ENCODE results near the gene PAPPA. TPM values are rescaled to one million over a fixed set of nuclear protein-coding genes. Genes with fewer than 3 reads are reported as not detected.

The PAPPA gene
- total RNA-seq, 4 donors from 2014 or later, result 2.1 to 5.0 (median 3.7) TPM

GRCh38 chr9:116282597-116282996 lies 129.0 kb downstream of the PAPPA start:
- Histone ChIP-seq H3K27me3 (peaks cover 0 to 6% (median 0%) of the 10 kb centered on the region in 4 donors), H3K9me3 (no peaks in the 10 kb centered on the region), H3K4me3 (no peak overlapping the region), H3K27ac (replicated peaks in 1 of 4) (no peak overlapping the region), H3K4me1 (no peaks in the 10 kb centered on the region), H3K36me3 (no peaks in the 10 kb centered on the region)
- 77% methylated on average over 1 of the region's 1 CpG for WGBS
- intact Hi-C loops (cut with DNase I), result no loop called here
- no peak for DNase-seq (ENCODE audit: extremely low spot score)
- TF ChIP-seq POLR2A (IDR thresholded peaks at IDR 0.05; ENCODE audit: low read depth), result no peak
- TF ChIP-seq POLR2AphosphoS5 (IDR thresholded peaks at IDR 0.05), result no peak
- TF ChIP-seq CTCF (IDR thresholded peaks at IDR 0.05), result no peak
- no peak for TF ChIP-seq EP300 (IDR thresholded peaks at IDR 0.05)

- DNase-seq (ENCODE audit: extremely low spot score), result no peak
- Histone ChIP-seq H3K27me3 (peaks cover 0 to 6% (median 0%) of the 10 kb centered on the region in 4 donors), H3K36me3 (no peaks in the 10 kb centered on the region), H3K27ac (replicated peaks in 1 of 4) (no peak overlapping the region), H3K4me1 (no peaks in the 10 kb centered on the region), H3K9me3 (no peaks in the 10 kb centered on the region), H3K4me3 (no peak overlapping the region)
- 94% methylated on average over 6 of the region's 6 CpGs for WGBS
- intact Hi-C loops (cut with DNase I), result no loop called here
- TF ChIP-seq POLR2A (IDR thresholded peaks at IDR 0.05; ENCODE audit: low read depth) (no peak), CTCF (IDR thresholded peaks at IDR 0.05) (no peak), EP300 (IDR thresholded peaks at IDR 0.05) (no peak), POLR2AphosphoS5 (IDR thresholded peaks at IDR 0.05) (no peak)
Measured at GRCh38 chr9:116284518-116284917, 130.9 kb downstream of the PAPPA start.

DNA sequence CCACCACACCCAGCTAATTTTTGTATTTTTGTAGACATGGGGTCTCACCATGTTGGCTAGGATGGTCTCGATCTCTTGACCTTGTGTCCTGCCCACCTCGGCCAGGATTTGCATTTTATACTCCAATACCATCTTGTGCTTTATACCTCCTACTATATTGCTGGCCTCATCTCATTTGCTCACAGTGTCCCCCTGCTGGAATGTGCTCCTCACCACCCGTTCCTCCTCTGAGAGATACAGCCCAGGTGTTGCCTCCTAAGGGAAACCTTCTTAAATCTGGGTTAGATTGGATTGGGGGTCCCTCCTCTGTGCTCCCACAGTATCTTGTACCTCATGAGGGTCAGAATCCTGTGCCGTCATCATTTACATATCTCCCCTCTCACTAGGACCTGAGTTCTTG lies 131.7 kb downstream of the PAPPA start:
- Histone ChIP-seq H3K27ac (replicated peaks in 1 of 4) (no peak overlapping the region), H3K4me1 (no peaks in the 10 kb centered on the region), H3K4me3 (no peak overlapping the region), H3K9me3 (no peaks in the 10 kb centered on the region), H3K36me3 (no peaks in the 10 kb centered on the region), H3K27me3 (peaks cover 0 to 6% (median 0%) of the 10 kb centered on the region in 4 donors)
- no peak for TF ChIP-seq POLR2A (IDR thresholded peaks at IDR 0.05; ENCODE audit: low read depth)
- TF ChIP-seq CTCF (IDR thresholded peaks at IDR 0.05), result no peak
- TF ChIP-seq EP300 (IDR thresholded peaks at IDR 0.05), result no peak
- no peak for TF ChIP-seq POLR2AphosphoS5 (IDR thresholded peaks at IDR 0.05)
- WGBS, result 88% methylated on average over 4 of the region's 4 CpGs
- no peak for DNase-seq (ENCODE audit: extremely low spot score)
- intact Hi-C loops (cut with DNase I), result no loop called here

DNA sequence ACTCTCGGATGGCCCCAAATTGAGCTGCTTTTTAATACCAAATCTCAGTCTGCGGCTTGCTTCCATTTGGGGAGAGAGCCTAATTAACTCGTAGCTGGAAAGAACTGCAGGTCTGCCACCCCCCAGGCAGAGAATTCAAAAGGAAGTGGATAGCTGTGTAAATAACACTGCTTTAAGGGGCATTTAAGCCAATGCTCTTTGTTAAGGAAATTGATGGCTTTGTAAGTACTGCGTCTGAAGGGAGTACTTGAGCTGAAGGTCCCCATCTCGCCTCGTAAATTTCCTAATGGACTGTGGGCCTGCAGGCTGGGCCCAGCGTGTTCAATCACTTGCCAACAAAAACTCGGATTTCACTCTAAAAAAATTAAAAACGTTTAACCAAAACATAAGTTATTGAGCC lies 132.7 kb downstream of the PAPPA start:
- intact Hi-C loops (cut with DNase I), result no loop called here

More for the DNA sequence above, 132.7 kb downstream of the PAPPA start:
- Histone ChIP-seq H3K36me3 (no peaks in the 10 kb centered on the region), H3K9me3 (no peaks in the 10 kb centered on the region), H3K27ac (replicated peaks in 1 of 4) (no peak overlapping the region), H3K27me3 (peaks cover 0 to 6% (median 0%) of the 10 kb centered on the region in 4 donors), H3K4me3 (no peak overlapping the region), H3K4me1 (no peaks in the 10 kb centered on the region)
- DNase-seq (ENCODE audit: extremely low spot score), result peak; percentile 17
- TF ChIP-seq POLR2AphosphoS5 (IDR thresholded peaks at IDR 0.05) (no peak), CTCF (IDR thresholded peaks at IDR 0.05) (no peak), POLR2A (IDR thresholded peaks at IDR 0.05; ENCODE audit: low read depth) (no peak), EP300 (IDR thresholded peaks at IDR 0.05) (no peak)
- WGBS, result 60% methylated on average over 9 of the region's 9 CpGs

Data from esophagus muscularis mucosa (tissue), 4 donors.